Stimulated activated CD8-positive, alpha-beta memory T cell treated with anti-CD3 and anti-CD28 coated beads, Interleukin-12 subunit alpha, Interleukin-12 subunit beta, amount 100 ng/mL, for 24 hours (primary cell): ENCODE measurements around the gene NUDCD3.
"Not testable (repeated sequence)": the region's sequence is repeated elsewhere in the genome, so short reads cannot be mapped to it uniquely, and the experiment has no call there.

Experiments used
- DNase-seq: peaks from one replicate; pipeline ENCODE4 v3.0.0-alpha.2; 2020; ENCODE audit errors: extremely low read depth

Gene NUDCD3

GRCh38 chr7:44448922-44449583 is 41.4 kb downstream of the NUDCD3 start:
- no peak for DNase-seq

GRCh38 chr7:44447874-44448425 is 42.5 kb downstream of the NUDCD3 start:
- no peak for DNase-seq

- no peak for DNase-seq
Measured at GRCh38 chr7:44445986-44446671, 44.3 kb downstream of the NUDCD3 start.

- no peak for DNase-seq
Measured at GRCh38 chr7:44441079-44441478, 49.4 kb downstream of the NUDCD3 start.

- DNase-seq, result no peak
Measured at GRCh38 chr7:44440577-44441078, 49.8 kb downstream of the NUDCD3 start.

- no peak for DNase-seq
Measured at GRCh38 chr7:44439926-44440325, 50.5 kb downstream of the NUDCD3 start.

GRCh38 chr7:44438816-44439215 is 51.6 kb downstream of the NUDCD3 start:
- DNase-seq, result no peak

- no peak for DNase-seq
Measured at GRCh38 chr7:44434201-44434600, 56.3 kb downstream of the NUDCD3 start.

GRCh38 chr7:44433255-44434022 is 57.0 kb downstream of the NUDCD3 start:
- DNase-seq, result no peak

GRCh38 chr7:44432381-44432977 is 58.0 kb downstream of the NUDCD3 start:
- no peak for DNase-seq

- DNase-seq, result no peak
Measured at GRCh38 chr7:44431091-44431608, 59.3 kb downstream of the NUDCD3 start.

- no peak for DNase-seq
Measured at GRCh38 chr7:44430054-44430453, 60.4 kb downstream of the NUDCD3 start.

GRCh38 chr7:44424762-44425161 is 65.7 kb downstream of the NUDCD3 start:
- DNase-seq, result not testable (repeated sequence)

GRCh38 chr7:44416941-44417340 is 73.5 kb downstream of the NUDCD3 start:
- DNase-seq, result no peak

- DNase-seq, result no peak
Measured at GRCh38 chr7:44415510-44415909, 74.9 kb downstream of the NUDCD3 start.

- no peak for DNase-seq
Measured at GRCh38 chr7:44415047-44415446, 75.4 kb downstream of the NUDCD3 start.

- no peak for DNase-seq
Measured at GRCh38 chr7:44411306-44411705, 79.2 kb downstream of the NUDCD3 start.

GRCh38 chr7:44408596-44408995 is 81.9 kb downstream of the NUDCD3 start:
- DNase-seq, result no peak

GRCh38 chr7:44403775-44404174 is 86.7 kb downstream of the NUDCD3 start:
- no peak for DNase-seq

GRCh38 chr7:44403176-44403759 is 87.2 kb downstream of the NUDCD3 start:
- no peak for DNase-seq

- DNase-seq, result no peak
Measured at GRCh38 chr7:44402401-44403060, 87.9 kb downstream of the NUDCD3 start.
